H4 (cell line): ENCODE results near the gene ZNF831. TPM values are rescaled to one million over a fixed set of nuclear protein-coding genes. Genes with fewer than 3 reads are reported as not detected.

Source experiments
- DNase-seq: peaks from one replicate; pipeline ENCODE4 v3.0.0-alpha.2; 2015; ENCODE audit warnings: low spot score
- total RNA-seq: library from RNA; depleted of rRNA; stranded (reverse); fragments of >200 nt; shearing (Covaris generic); gene quantifications from 2 replicates; pipeline ENCODE4 v1.2.3, GENCODE V29; 2014; rRNA removed

The ZNF831 gene
- total RNA-seq, 1 experiment from 2014 or later: not detected

- no peak for DNase-seq
These were observed 142.5 kb downstream of the ZNF831 start for GRCh38 chr20:59305908-59306655.

- DNase-seq: no peak
These were observed 143.6 kb downstream of the ZNF831 start for GRCh38 chr20:59307270-59307669.

Other genes starting within 250 kb of the ZNF831 start
- 19.0 and 44.2 TPM in 2 replicates for gene NELFCD, start 182.6 kb upstream of the ZNF831 start, total RNA-seq
- 0.17 and 0.18 TPM in 2 replicates for gene CTSZ, start 156.6 kb upstream of the ZNF831 start, total RNA-seq
- not detected in 2 replicates for gene TUBB1, start 144.4 kb upstream of the ZNF831 start, total RNA-seq
- 45.0 and 50.5 TPM in 2 replicates for gene ATP5F1E, start 131.5 kb upstream of the ZNF831 start, total RNA-seq
- gene PRELID3B, start 121.0 kb upstream of the ZNF831 start, total RNA-seq: 46.9 and 53.4 TPM in 2 replicates
- not detected in 2 replicates for gene EDN3, start 136.8 kb downstream of the ZNF831 start, total RNA-seq